GM23248 (cell line): ENCODE results near the gene ACCSL.

Experiments
- EZH2 ChIP-seq: fragments of 200-600 bp; sonication (generic); IDR thresholded peaks from 2 replicates; pipeline ENCODE4 v1.6.1; 2018; ENCODE audit warnings: antibody characterized with exemption, mild to moderate bottlenecking; ENCODE audit not compliant: insufficient read depth, poor library complexity, severe bottlenecking
- EZH2phosphoT487 ChIP-seq: fragments of 200-600 bp; sonication (generic); IDR thresholded peaks from 2 replicates; pipeline ENCODE4 v1.6.1; 2018; ENCODE audit warnings: antibody characterized with exemption, moderate library complexity, mild to moderate bottlenecking, low read depth; ENCODE audit not compliant: insufficient read depth

GRCh38 chr11:44088377-44088776, 40.6 kb downstream of the ACCSL start:
- no peak for TF ChIP-seq EZH2phosphoT487
- TF ChIP-seq EZH2, result no peak
